IMR-90 (cell line): Measurements from ENCODE around the gene PIK3R5. TPM values are rescaled to one million over a fixed set of nuclear protein-coding genes. Genes with fewer than 3 reads are reported as not detected.

Source experiments
- ATAC-seq: fragments of 200-7000 bp; cut with Tn5 transposase; 2 replicates; pipeline ENCODE4 v1.9.1; 2020; ENCODE audit warnings: low read depth, mild to moderate bottlenecking, moderate library complexity
- BruUV-seq: library from RNA; stranded (reverse); fragments of 400-500 nt; replicated peaks from 2 replicates; lab custom pipeline; 2021; lab: Mats Ljungman, UMichigan
- CTCF ChIA-PET: fragments of 300-600 bp; formaldehyde crosslinking; extraction: SDS; loops from one replicate; lab custom pipeline; 2021; ENCODE audit warnings: antibody characterized with exemption; lab: Yijun Ruan, JAX
- POLR2A ChIA-PET: fragments of 300-600 bp; sonication (Branson Sonifier 250); formaldehyde crosslinking; loops from one replicate; lab custom pipeline; 2022; ENCODE audit warnings: antibody characterized with exemption; ENCODE audit not compliant: unreplicated experiment; lab: Charles Lee
- DNase-seq: peaks from one replicate; pipeline ENCODE4 v3.0.0; 2013
- H2AFZ ChIP-seq: replicated peaks from 2 replicates; pipeline ENCODE3; 2013; ENCODE audit warnings: low read length, mild to moderate bottlenecking; ENCODE audit not compliant: poor library complexity
- H2AK5ac ChIP-seq: 2 replicates; pipeline ENCODE4 v1.6.1; 2013; ENCODE audit warnings: low read depth, low read length, inconsistent platforms
- H2AK9ac ChIP-seq: replicated peaks from 2 replicates; pipeline ENCODE3; 2013; ENCODE audit warnings: mild to moderate bottlenecking, low read depth, low read length, moderate library complexity; ENCODE audit not compliant: poor library complexity
- H2BK120ac ChIP-seq: 2 replicates; pipeline ENCODE4 v1.6.1; 2013; ENCODE audit warnings: low read depth, low read length, inconsistent platforms
- H2BK15ac ChIP-seq: 3 replicates; pipeline ENCODE4 v1.6.1; 2013; ENCODE audit warnings: low read depth, low read length, inconsistent platforms
- H2BK20ac ChIP-seq: 2 replicates; pipeline ENCODE4 v1.6.1; 2013; ENCODE audit warnings: low read depth, mild to moderate bottlenecking, inconsistent platforms, low read length, moderate library complexity
- H2BK5ac ChIP-seq: 2 replicates; pipeline ENCODE4 v1.6.1; 2013; ENCODE audit warnings: mild to moderate bottlenecking, low read depth, low read length, inconsistent platforms; ENCODE audit not compliant: poor library complexity, severe bottlenecking
- H3K14ac ChIP-seq: replicated peaks from 2 replicates; pipeline ENCODE4 v1.6.1; 2013; ENCODE audit warnings: low read depth, low read length, inconsistent platforms
- H3K18ac ChIP-seq: 2 replicates; pipeline ENCODE4 v1.6.1; 2013; ENCODE audit warnings: low read depth, low read length, control low read depth
- H3K23ac ChIP-seq: 2 replicates; pipeline ENCODE4 v1.6.1; 2013; ENCODE audit warnings: low read depth, low read length, inconsistent platforms
- H3K27ac ChIP-seq: 2 replicates; pipeline ENCODE4 v1.5.1; 2013; ENCODE audit warnings: mild to moderate bottlenecking, control low read depth, low read length; ENCODE audit not compliant: insufficient read depth
- H3K27me3 ChIP-seq: 2 replicates; pipeline ENCODE4 v1.6.1; 2013; ENCODE audit warnings: low read length; ENCODE audit not compliant: control insufficient read depth, insufficient read depth
- H3K36me3 ChIP-seq: 2 replicates; pipeline ENCODE4 v1.6.1; 2013; ENCODE audit warnings: low read length, mixed read lengths; ENCODE audit not compliant: control insufficient read depth, insufficient read depth
- H3K4ac ChIP-seq: 2 replicates; pipeline ENCODE4 v1.6.1; 2013; ENCODE audit warnings: low read depth, low read length, inconsistent platforms
- H3K4me1 ChIP-seq: 2 replicates; pipeline ENCODE4 v1.6.1; 2013; ENCODE audit warnings: low read length, mixed read lengths; ENCODE audit not compliant: control insufficient read depth, insufficient read depth
- H3K4me2 ChIP-seq: 2 replicates; pipeline ENCODE4 v1.6.1; 2013; ENCODE audit warnings: low read depth, mild to moderate bottlenecking, control low read depth, low read length, moderate library complexity
- H3K4me3 ChIP-seq: 2 replicates; pipeline ENCODE4 v1.5.1; 2013; ENCODE audit warnings: low read depth, mild to moderate bottlenecking, control low read depth, low read length, moderate library complexity; ENCODE audit not compliant: insufficient read depth
- H3K56ac ChIP-seq: 2 replicates; pipeline ENCODE4 v1.6.1; 2013; ENCODE audit warnings: low read length, inconsistent platforms; ENCODE audit not compliant: insufficient read depth; ENCODE audit errors: extremely low read depth
- H3K79me1 ChIP-seq, 2 experiments: 2 replicates each; pipeline ENCODE4 v1.6.1; 2013; ENCODE audit warnings: low read length in 2 of 2, inconsistent platforms in 1 of 2, low read depth in 1 of 2
- H3K9ac ChIP-seq: 2 replicates; pipeline ENCODE4 v1.6.1; 2013; ENCODE audit warnings: low read depth, low read length, control low read depth
- H3K9me1 ChIP-seq: 2 replicates; pipeline ENCODE4 v1.6.1; 2013; ENCODE audit warnings: low read length, inconsistent platforms; ENCODE audit not compliant: insufficient read depth
- H3K9me3 ChIP-seq: 2 replicates; pipeline ENCODE4 v1.6.1; 2013; ENCODE audit warnings: low read length; ENCODE audit not compliant: control insufficient read depth, insufficient read depth
- H4K20me1 ChIP-seq: 2 replicates; pipeline ENCODE4 v1.6.1; 2013; ENCODE audit warnings: low read length, inconsistent platforms; ENCODE audit not compliant: insufficient read depth
- H4K5ac ChIP-seq: 2 replicates; pipeline ENCODE4 v1.6.1; 2013; ENCODE audit warnings: mild to moderate bottlenecking, low read depth, low read length, control low read depth
- H4K8ac ChIP-seq, 2 experiments: 2 replicates each; pipeline ENCODE4 v1.6.1; 2013; ENCODE audit warnings: low read depth in 2 of 2, low read length in 2 of 2, control low read depth in 1 of 2, inconsistent platforms in 1 of 2
- H4K91ac ChIP-seq: 2 replicates; pipeline ENCODE4 v1.6.1; 2013; ENCODE audit warnings: low read depth, low read length, inconsistent platforms; ENCODE audit not compliant: insufficient read depth
- FOS ChIP-seq: fragments of 150-350 bp; IDR thresholded peaks from 2 replicates; pipeline ENCODE4 v1.6.1; 2016; ENCODE audit warnings: low read depth, low read length
- MAZ ChIP-seq: IDR thresholded peaks from 2 replicates; pipeline ENCODE4 v1.6.1; 2012; ENCODE audit warnings: low read depth, mild to moderate bottlenecking, low read length, improper control_type of control experiment, moderate library complexity, borderline replicate concordance
- WGBS, 2 experiments: methylation state at CpG; one replicate each; pipeline versions ENCODE4 v1.1.5 to v1.1.7; 2013; ENCODE audit warnings: missing lambda C conversion rate in 2 of 2; ENCODE audit not compliant: insufficient read length in 1 of 2; ENCODE audit errors: extremely low coverage in 2 of 2; 5-methylcytosine and 5-hydroxymethylcytosine counted together
- dilution Hi-C: fragments of 300-500 bp; cut with HindIII; formaldehyde crosslinking; loops from one replicate; pipeline ENCODE4 v1.14.3; 2018; ENCODE audit warnings: low sequenced_read_pairs; ENCODE audit not compliant: unreplicated experiment
- in situ Hi-C: fragments of 300-500 bp; cut with MboI; formaldehyde crosslinking; loops from 3 replicates; pipeline ENCODE4 v1.14.3; 2019; ENCODE audit warnings: low sequenced_read_pairs, inconsistent platforms, mixed read lengths
- intact Hi-C: fragments of 100-400 bp; cut with micrococcal nuclease; formaldehyde crosslinking; loops from 2 replicates; pipeline ENCODE4 v1.10.0; 2022
- polyA plus RNA-seq, 3 experiments: library from polyadenylated mRNA; depleted of rRNA; stranded (reverse); fragments of >200 nt; gene quantifications; 2 replicates each; pipeline ENCODE4 v1.2.3, GENCODE V29; 2012; ENCODE audit warnings: low replicate concordance in 1 of 3
- total RNA-seq: library from RNA; depleted of rRNA; stranded (reverse); fragments of >200 nt; gene quantifications from 2 replicates; pipeline ENCODE4 v1.2.3, GENCODE V29; 2012

PIK3R5 gene
- total and polyA plus RNA-seq, 2 of the 4 experiments (the other 2 are of a cell fraction), result not detected

- H3K9me1 ChIP-seq, result no peaks in the 10 kb centered on the region
- no peak overlapping the region for H3K56ac ChIP-seq
- ChIA-PET POLR2A (no interaction called here), CTCF (no interaction called here)
- H2BK5ac ChIP-seq, result no peak overlapping the region
- H2BK20ac ChIP-seq, result no peak overlapping the region
- H4K5ac ChIP-seq, result no peak overlapping the region
- H2AK5ac ChIP-seq, result no peak overlapping the region
- no peaks in the 10 kb centered on the region for H3K79me1 ChIP-seq
- dilution Hi-C loops, result no loop called here
- H3K27me3 ChIP-seq, result no peaks in the 10 kb centered on the region
- no peaks in the 10 kb centered on the region for H3K9me3 ChIP-seq
- H3K27ac ChIP-seq, result no peak overlapping the region
- H3K9ac ChIP-seq, result no peak overlapping the region
- ATAC-seq (no peak), DNase-seq (no peak)
- H2BK120ac ChIP-seq, result no peak overlapping the region
- intact Hi-C loops, result no loop called here
- in situ Hi-C loops, result no loop called here
- H3K23ac ChIP-seq, result no peak overlapping the region
- no peak overlapping the region for H3K4me2 ChIP-seq
- no peaks in the 10 kb centered on the region for H3K36me3 ChIP-seq
- H3K4me1 ChIP-seq, result no peaks in the 10 kb centered on the region
- H3K14ac ChIP-seq, result no peak overlapping the region
- no peak overlapping the region for H2AFZ ChIP-seq
- WGBS, 2 experiments, result no CpG with 5 or more reads among the region's 9 CpGs
- H3K18ac ChIP-seq, result no peak overlapping the region
- no peak for TF ChIP-seq MAZ
- no peak for TF ChIP-seq FOS
- H4K91ac ChIP-seq, result no peak overlapping the region
- no peak overlapping the region for H2BK15ac ChIP-seq
- no TSS peak for BruUV-seq
- no peak overlapping the region for H4K8ac ChIP-seq
- H2AK9ac ChIP-seq, result no peak overlapping the region
- H3K4ac ChIP-seq, result no peak overlapping the region
- H3K4me3 ChIP-seq, result no peak overlapping the region
- H4K20me1 ChIP-seq, result no peaks in the 10 kb centered on the region
These were observed 103.1 kb downstream of the PIK3R5 start for GRCh38 chr17:8862213-8863056.
